SIG-M5 (cell line): ENCODE results near the gene LEO1.

ENCODE experiments used
- DNase-seq: peaks from one replicate; lab custom pipeline; 2025; lab: John Stamatoyannopoulos, UW

LEO1 gene

DNA sequence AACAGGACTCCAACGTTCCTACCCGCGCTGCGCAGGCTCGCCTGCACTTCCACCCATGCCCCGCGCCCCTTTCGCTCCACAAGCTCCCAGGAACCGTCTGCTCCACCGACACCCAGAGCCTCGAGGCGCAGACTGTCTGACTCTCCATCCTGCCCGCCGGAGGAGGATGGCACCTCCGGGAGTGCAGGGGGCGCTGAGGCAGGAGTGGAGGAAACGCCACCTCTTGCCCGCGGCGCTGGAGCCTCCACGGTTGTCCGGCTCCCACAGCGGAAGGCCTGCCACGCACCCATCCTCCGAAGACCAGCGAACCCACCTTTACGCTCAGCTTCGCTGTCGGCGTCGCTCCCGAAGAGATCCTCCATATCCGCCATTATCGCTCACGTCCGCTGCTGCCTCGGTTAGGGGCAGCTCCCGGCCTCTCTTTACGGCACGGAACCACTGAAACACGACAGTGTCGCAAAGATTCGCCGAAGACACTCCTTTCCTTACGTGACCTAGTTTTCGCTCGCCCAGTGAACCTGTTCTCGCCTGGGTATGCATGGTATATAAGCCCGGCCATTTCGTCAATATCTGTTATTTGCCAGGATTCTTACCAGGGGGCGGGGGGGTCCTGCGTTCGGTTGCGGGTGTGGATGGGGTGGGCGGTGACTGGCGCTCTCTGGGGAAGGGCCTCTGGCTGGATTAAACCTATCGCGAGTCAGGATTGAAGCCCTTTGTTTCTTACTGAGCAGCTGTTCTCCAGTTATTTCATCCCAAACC lies at the start of gene LEO1:
TSS of gene LEO1 (minus strand) at position 404 of the 759 bp plus-strand sequence. CDS start at position 371, 33 bp downstream.
- DNase-seq: peak; percentile 80

- DNase-seq: peak; percentile 53
Measured at GRCh38 chr15:52021128-52021671, 49.6 kb upstream of the LEO1 start.

GRCh38 chr15:52020221-52021085 lies 48.9 kb upstream of the LEO1 start:
- DNase-seq: no peak

GRCh38 chr15:52019394-52020220 lies 48.0 kb upstream of the LEO1 start:
- no peak for DNase-seq

- DNase-seq: no peak
Measured at GRCh38 chr15:52018693-52019393, 47.3 kb upstream of the LEO1 start, which contains the start of gene MAPK6. MAPK6 (plus strand) TSS chr15:52019219; CDS start chr15:52046461, 27,242 bp downstream.

GRCh38 chr15:52018244-52018643 lies 46.7 kb upstream of the LEO1 start:
- DNase-seq: no peak

DNA sequence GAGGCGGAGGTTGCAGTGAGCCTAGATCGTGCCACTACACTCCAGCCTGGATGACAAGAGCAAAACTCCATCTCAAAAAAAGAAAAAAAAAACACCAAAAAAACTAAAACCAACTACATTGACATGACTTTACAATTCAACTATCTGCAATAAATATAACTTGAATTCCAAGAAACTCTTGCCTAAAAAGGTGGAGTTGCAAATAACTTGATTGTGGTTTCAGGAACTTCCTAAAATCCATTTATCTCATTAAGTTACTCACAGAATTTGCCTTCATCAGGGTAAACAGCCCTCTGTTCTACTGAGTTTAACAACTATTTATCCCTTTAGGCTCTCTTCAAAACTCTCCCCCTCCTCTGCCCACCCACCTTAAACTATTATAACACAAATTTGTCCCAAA lies 44.7 kb upstream of the LEO1 start:
- no peak for DNase-seq

GRCh38 chr15:52014616-52015015 lies 43.0 kb upstream of the LEO1 start:
- DNase-seq: no peak

DNA sequence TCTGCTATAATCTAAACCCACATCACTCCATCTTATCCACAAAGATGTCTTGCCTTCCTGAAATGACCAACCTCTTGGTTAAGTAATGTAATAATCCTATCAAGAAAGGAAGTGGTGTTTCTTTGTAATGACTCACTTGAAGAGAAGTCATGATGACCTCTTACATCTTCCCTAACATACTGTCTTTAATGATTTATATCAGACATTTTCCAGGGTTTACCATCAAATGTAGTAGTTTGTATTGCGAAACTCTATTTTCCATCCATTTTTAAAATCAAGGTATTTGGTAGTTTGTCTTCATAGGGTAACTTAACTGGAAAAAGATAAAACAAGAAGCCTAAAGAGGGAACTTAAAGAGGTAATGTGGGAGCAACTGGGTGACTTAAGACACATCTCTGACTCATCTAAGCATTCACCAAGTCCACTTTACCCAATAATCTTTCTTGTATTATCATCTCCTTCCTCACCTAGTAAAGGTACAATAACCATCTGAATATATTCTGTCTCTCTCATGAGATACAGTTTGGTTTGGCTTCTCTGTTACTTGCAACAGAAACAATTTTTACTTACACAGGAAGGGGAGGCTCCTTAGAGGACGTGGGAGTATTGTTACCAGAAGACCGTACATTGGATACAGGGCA lies 41.7 kb upstream of the LEO1 start:
- DNase-seq: peak; percentile 30

DNA sequence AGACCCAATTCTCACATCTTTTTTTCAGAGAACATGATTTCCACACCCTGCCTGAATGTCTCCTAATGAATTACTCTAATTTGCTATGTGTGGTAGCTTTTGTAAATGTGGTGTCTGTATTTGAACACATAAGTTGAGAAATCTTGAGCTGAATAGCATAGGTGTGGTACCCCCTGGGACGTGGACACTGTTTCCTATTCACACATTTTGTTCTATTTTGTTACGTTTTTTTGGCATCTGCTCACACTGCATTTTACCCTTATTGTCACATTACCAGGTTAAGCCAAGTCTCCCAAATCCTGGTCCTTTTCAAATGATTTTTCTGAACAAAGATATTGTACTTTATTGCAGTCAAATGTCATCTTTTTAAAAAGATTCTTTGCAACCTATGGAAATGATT lies 40.6 kb upstream of the LEO1 start:
- DNase-seq: no peak

- no peak for DNase-seq
Measured at GRCh38 chr15:52011711-52012144, 40.1 kb upstream of the LEO1 start.

DNA sequence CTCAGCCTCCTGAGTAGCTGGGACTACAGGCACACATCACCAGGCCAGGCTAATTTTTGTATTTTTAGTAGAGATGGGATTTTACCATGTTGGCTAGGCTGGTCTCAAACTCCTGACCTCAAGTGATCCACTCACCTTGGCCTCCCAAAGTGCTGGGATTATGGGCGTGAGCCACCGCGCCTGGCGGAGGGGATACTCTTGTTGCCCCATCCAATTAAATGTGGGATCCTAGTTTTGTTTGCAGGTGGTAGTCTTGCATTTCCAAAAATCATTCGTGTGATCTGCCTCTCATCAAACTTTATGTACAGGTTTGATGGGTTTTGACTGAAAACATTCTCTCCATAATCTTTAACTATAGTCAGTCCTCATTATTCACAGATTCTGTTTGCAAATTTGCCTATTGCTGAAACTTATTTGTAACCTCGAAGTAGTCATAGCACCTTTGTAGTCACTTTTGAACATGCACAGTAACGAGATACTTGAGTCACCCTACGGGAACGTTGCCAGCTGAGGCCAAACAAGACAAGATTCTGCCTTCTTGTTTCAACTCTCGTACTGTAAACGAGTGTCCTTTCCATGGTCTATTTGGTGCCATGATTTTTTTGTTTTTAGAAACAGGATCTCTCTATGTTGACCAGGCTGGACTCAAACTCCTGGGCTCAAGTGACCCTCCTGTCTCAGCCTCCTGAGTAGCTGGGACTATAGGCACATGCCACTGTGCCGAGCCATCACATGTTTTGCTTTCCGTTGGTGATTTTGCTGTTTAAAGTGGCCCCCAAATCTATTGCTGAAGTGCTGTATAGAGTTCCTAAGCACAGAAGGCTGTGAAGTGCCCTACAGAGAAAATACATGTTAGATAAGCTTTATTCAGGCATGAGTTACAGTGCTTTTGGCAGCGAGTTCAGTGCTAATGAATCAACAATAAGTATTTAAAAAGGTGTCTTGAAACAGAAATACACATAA lies 39.3 kb upstream of the LEO1 start:
- DNase-seq: no peak

DNA sequence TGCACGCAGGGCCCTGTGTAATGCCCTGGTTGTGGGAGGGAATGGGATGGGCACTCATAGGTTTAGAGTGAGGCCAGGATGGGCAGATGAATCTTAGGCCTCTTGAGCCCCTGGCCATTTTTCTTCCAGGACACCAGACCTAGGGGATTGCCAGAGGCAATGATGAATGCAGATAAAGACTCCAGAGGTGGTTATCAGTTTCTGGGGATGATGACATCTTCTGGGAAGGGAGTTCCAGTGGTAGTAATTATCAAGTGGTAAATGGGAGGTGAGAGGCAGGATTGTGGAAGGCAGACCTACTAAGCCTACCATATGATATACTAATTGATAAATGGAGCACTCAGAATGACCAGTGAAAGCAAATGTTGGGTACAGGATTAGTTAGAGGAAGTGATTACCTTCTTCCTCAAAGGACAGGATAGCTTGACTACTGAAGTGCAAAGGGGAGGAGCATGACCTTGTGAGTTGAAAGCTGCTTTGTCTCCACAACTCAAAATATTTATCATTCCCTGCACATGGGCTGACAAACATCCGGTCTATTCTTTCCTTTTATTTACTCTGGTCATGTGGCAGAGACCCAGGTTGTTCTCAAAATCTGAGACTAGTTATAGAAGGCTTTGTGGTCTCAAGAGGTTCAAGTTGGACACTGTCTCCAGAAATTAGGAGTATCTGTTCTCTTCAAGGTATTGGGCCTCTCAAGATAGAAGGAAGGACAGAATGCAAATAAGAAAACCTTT lies 37.3 kb upstream of the LEO1 start:
- no peak for DNase-seq

GRCh38 chr15:52008359-52008697 lies 36.8 kb upstream of the LEO1 start:
- DNase-seq: no peak

DNA sequence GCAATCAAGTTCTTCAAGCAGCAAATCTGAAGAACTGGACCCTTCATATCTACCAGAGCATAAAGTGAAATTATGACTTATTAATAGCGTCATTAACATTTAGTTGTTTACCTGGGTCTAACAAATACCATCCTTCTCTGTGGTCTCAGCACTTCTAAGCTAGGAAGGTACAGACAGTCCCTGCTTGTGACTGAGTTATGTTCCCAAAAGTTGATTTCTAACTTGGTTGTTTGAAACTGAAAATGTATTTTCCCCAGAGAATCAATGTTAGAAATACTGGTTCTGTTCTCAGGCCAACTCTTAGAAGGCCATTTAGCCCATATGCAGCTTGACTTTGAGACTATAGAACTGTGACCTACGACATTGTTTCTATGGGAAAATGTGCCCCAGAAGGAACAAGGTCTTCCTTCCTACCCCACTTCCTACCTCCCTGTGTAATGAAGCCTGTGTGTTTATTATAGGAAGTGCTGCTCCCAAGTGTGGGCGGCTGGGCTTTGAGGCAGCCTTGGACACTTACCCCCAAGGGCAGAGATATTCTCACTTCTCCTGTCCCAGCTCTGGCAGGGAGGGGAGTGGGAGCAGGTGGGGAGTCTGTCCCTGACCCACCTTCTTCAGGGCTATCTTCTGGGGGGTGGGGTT lies 35.2 kb upstream of the LEO1 start:
- DNase-seq: no peak

DNA sequence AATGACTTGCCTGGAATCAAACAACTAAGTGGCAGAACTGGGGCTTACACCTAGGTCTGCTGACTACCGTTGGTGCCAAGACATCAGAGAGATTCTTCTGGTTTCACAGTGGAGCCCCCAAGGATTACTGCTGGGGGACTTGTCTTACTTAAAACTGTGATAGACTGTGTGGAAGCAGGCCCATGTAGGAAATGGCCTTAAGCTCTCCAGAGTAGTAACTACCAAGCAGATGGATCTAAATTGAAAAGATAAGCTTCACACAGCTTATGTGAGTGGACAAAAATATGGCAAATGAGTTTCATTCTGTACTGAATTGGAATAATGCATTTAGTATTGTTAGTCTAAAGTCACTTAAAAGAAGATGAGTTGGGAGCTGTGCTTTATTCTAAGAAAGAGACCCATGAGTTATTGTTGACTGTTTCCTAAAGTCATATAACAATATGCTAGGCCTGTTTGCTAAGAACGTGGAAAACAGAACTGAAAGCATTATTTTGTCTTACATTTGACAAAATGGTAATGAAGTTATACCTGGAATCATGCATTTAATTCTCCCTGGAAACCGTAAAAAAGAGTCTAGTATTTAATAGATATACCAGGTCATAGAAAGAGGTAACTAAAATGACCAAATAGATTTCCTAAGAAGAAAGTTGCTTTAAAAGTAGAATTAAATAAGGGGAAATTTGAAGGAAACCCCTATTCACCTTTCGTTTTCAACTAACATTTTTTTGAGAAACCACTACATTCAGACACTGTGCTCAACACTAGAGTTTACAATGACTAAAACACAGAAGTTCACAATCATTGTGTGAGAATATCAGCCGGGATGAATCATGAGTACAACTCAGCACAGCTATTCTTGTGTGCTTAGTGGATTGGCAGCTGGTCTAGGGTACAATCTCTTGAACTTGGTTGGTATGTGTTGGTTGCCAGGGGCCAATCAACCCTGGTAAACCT lies 34.4 kb upstream of the LEO1 start:
- DNase-seq: no peak

DNA sequence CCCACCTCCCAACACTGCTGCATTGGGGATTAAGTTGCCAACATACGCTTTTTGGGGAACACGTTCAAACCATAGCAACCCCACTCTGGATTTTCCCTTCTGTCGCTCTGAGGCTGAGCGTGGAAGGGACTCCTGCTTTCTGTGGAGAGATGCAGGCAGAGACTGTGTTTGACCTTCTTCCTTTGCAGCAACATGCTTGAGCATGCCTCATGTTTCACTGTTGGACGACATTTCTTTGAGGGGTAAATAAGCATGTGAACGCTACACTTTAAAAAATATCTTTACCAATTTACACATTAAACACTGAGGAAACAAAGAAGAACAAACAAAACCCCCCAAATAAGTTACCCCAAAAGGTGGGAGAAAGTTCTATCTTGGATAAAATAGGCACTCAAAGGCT lies 33.2 kb upstream of the LEO1 start:
- no peak for DNase-seq
